ENCODE measurements around the gene EIF1.
"Not testable (repeated sequence)": the region's sequence is repeated elsewhere in the genome, so short reads cannot be mapped to it uniquely, and the experiment has no call there.

Gene EIF1

GRCh38 chr17:41697122-41697962, 8.7 kb downstream of the EIF1 start:
- H3K27ac Mint-ChIP-seq = no peak overlapping the region
- no peak overlapping the region for H3K4me3 Mint-ChIP-seq

GRCh38 chr17:41700843-41701242, 12.2 kb downstream of the EIF1 start:
- not testable (repeated sequence) for H3K27ac Mint-ChIP-seq; H3K9me3 Mint-ChIP-seq; H3K36me3 Mint-ChIP-seq (ENCODE audit: low read depth); H3K4me3 Mint-ChIP-seq; H3K4me1 Mint-ChIP-seq (ENCODE audit: low read depth)
- H3K27me3 Mint-ChIP-seq (ENCODE audit: low read depth) = peaks cover 11% of the 10 kb centered on the region

More at GRCh38 chr17:41697122-41697962, 8.7 kb downstream of the EIF1 start:
- Mint-ChIP-seq H3K4me1 (ENCODE audit: low read depth) (peaks cover 17% of the 10 kb centered on the region), H3K36me3 (ENCODE audit: low read depth) (peaks cover 21% of the 10 kb centered on the region), H3K9me3 (no peaks in the 10 kb centered on the region), H3K27me3 (ENCODE audit: low read depth) (peaks cover 4% of the 10 kb centered on the region)

DNA sequence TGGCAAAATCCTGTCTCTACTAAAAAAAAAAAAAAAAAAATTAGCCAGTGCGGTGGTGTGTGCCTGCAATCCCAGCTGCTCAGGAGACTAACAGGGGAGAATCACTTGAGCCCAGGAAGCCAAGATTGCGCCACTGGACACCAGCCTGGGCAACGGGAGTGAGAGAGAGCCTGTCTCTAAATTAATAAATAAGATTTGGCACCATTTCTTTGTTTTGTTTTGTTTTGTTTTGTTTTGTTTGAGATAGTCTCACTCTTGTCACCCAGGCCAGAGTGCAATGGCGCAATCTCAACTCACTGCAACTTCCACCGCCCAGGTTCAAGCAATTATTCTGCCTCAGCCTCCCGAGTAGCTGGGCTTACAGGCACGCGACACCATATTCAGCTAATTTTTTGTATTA, 14.0 kb downstream of the EIF1 start:
- Mint-ChIP-seq H3K27me3 (ENCODE audit: low read depth) (peaks cover 17% of the 10 kb centered on the region), H3K36me3 (ENCODE audit: low read depth) (no peaks in the 10 kb centered on the region), H3K4me1 (ENCODE audit: low read depth) (no peaks in the 10 kb centered on the region), H3K4me3 (no peak overlapping the region), H3K27ac (no peak overlapping the region), H3K9me3 (no peaks in the 10 kb centered on the region)

DNA sequence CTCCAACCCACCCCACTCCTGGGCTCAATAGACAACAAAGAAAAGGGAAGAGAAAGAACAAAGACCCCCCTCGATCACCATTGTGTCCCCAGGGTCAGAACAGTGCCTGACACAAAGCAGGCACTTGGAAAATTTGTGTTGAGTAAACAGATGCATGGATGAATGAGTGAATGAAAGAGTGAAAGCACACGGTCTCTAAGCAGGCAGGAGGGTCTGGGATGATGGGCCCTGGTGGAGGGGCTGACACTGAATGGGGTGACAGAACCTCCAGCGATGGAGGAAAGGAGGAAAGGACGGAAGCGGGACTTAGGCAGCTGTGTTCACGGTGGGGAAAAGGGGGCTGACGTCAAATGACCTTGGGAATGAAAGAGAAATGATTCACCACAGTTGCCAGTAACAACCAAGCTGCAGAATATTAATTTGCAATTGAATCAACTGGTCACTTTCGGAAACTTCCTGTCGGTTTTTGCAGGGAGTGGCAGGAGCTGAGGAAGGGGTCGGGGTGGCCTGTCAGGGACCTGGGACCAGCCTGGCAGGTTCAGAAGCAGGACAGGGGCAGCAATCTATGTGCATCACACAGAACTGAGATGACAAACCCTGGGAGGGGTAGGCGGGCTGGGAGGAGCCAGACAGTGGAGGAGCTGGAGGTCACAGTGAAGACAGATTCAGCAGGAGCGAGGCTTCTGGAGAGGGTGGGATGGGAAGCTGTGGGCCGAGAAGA, 16.7 kb downstream of the EIF1 start:
- no peak overlapping the region for H3K4me3 Mint-ChIP-seq
- H3K27ac Mint-ChIP-seq = no peak overlapping the region
- H3K9me3 Mint-ChIP-seq = no peaks in the 10 kb centered on the region
- H3K4me1 Mint-ChIP-seq (ENCODE audit: low read depth) = no peaks in the 10 kb centered on the region
- no peaks in the 10 kb centered on the region for H3K36me3 Mint-ChIP-seq (ENCODE audit: low read depth)
- H3K27me3 Mint-ChIP-seq (ENCODE audit: low read depth) = peaks cover 22% of the 10 kb centered on the region

DNA sequence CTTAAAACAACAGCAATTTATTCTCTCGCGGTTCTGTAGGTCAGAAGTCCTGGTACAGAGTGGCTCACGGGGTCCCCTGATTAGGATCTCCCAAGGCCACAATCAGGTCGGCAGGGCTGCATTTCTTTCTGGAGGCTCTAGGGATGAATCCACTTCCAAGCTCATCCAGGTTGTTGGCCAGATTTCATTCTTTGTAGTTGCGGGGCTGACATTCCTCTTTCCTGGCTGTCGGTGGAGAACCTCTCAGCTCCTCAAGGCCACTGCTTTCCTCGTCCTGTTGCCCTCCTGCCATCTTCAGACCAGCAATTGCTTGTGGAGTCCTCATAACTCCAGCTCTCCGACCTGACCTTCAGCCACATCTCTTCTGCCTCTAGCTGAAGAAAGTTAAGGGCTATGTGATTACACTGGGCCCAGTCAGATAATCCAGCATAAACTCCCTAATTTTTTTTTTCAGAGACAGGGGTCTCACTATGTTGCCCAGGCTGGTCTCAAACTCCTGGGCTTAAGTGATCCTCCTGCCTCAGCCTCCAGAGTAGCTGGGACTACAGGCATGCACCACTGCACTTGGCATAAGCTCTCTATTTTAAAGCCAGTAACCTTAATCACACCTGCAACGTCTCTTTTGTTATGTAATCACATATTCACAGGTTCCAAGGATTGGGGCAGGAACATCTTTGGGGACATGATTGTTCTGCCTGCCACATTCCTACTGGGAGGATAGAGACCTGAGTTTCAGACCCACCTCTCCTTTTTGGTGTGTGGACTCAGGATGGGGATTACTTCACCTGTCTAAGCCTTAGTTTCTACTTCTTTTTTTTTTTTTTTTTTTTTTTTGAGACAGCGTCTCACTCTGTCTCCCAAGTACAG, 19.4 kb downstream of the EIF1 start:
- Mint-ChIP-seq H3K9me3 (no peaks in the 10 kb centered on the region), H3K4me1 (ENCODE audit: low read depth) (peaks cover 4% of the 10 kb centered on the region), H3K27ac (no peak overlapping the region), H3K4me3 (no peak overlapping the region), H3K36me3 (ENCODE audit: low read depth) (no peaks in the 10 kb centered on the region), H3K27me3 (ENCODE audit: low read depth) (peaks cover 23% of the 10 kb centered on the region)

- Mint-ChIP-seq H3K4me1 (ENCODE audit: low read depth) (peaks cover 4% of the 10 kb centered on the region), H3K9me3 (no peaks in the 10 kb centered on the region), H3K36me3 (ENCODE audit: low read depth) (no peaks in the 10 kb centered on the region), H3K4me3 (no peak overlapping the region), H3K27me3 (ENCODE audit: low read depth) (peaks cover 17% of the 10 kb centered on the region), H3K27ac (no peak overlapping the region)
Observed at GRCh38 chr17:41710472-41711090, 21.9 kb downstream of the EIF1 start.

DNA sequence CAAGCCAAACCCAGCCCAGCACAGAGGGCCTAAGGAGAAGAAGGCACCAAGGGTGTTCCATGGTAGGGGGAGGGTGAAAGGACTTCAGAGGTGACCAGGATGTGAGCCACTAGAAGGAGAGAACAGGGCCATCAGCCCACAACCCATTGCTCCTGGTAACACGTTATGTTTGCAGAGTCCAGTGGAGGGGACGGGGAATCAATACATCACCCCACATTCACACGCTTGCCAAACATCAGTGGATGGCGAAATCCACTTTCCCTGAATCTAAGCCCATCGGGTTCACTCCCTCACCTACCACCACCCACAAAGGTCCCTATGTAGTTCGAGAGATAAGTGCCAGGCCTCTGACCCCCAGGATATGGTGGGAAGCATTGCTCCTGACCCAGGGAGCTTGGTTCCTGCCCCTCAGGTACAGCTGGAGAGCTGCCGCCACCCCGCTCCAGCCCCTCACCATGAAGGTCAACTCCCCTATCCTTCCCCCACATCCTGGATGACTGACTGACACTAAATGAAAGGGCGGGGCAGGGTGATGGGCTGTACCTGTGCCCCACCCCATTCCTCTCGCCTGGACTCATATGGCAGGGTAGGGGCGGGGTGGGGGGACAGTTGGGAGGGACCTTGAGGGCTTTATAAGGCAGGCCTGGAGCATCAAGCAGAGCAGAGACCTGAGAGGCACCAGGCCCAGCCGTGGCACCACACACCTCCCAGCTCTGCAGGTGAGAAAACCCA, 23.1 kb downstream of the EIF1 start, which contains the start of gene GAST:
Gene GAST, plus strand, starts transcription at position 663 of the 732 bp plus-strand sequence. CDS start 3,106 bp downstream, outside the sequence.
- Mint-ChIP-seq H3K27ac (no peak within 1 kb of the TSS), H3K4me1 (ENCODE audit: low read depth) (peaks cover 4% of the 10 kb centered on the region), H3K9me3 (no peaks in the 10 kb centered on the region), H3K4me3 (no peak within 1 kb of the TSS), H3K36me3 (ENCODE audit: low read depth) (no peaks in the 10 kb centered on the region), H3K27me3 (ENCODE audit: low read depth) (peaks cover 20% of the 10 kb centered on the region)

DNA sequence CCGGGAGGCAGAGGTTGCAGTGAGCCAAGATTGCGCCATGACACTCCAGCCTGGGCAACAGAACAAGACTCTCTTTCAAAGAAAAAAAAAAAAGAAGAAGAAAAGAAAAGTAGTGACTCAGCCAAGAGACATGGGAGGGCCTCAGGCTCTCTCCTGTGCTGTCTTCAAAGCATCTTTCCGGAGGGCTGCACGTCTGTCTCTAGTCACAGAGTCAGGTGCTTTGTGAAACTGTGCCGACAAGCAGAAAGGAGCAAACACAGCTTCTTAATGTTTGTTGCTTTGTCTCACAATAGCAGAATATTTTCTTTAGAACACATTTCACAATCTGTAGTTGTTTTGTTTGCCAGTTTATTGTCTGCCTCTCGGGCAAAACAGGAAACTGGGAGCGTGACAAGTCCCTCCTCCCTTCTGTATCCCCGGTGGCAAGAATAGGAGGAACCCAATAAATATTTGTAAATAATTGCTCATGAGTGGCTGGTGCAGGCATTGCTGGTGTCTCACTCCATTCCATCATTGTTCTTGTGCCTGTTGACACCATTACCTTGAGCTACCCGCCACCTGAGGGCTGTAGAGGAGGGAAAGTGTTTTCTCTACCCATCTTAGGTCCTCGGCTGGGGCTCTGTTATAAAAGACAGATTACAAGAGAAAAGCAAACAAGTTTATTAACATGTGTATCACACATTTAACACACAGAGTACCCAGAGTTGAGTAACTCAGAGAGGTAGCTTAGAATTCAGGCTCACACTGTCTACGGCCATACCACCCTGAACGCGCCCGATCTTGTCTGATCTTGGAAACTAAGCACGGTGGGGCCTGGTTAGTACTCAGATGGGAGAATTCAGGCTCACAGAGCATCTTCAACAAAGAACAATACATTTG, 29.0 kb downstream of the EIF1 start:
- no peak overlapping the region for H3K4me3 Mint-ChIP-seq
- H3K36me3 Mint-ChIP-seq (ENCODE audit: low read depth) = no peaks in the 10 kb centered on the region
- no peak overlapping the region for H3K27ac Mint-ChIP-seq
- H3K9me3 Mint-ChIP-seq = no peaks in the 10 kb centered on the region
- H3K27me3 Mint-ChIP-seq (ENCODE audit: low read depth) = peaks cover 4% of the 10 kb centered on the region
- peaks cover 5% of the 10 kb centered on the region for H3K4me1 Mint-ChIP-seq (ENCODE audit: low read depth)

- no peaks in the 10 kb centered on the region for H3K36me3 Mint-ChIP-seq (ENCODE audit: low read depth)
- no peaks in the 10 kb centered on the region for H3K9me3 Mint-ChIP-seq
- peaks cover 4% of the 10 kb centered on the region for H3K27me3 Mint-ChIP-seq (ENCODE audit: low read depth)
- H3K27ac Mint-ChIP-seq = no peak overlapping the region
- H3K4me3 Mint-ChIP-seq = no peak overlapping the region
- peaks cover 5% of the 10 kb centered on the region for H3K4me1 Mint-ChIP-seq (ENCODE audit: low read depth)
Observed at GRCh38 chr17:41718287-41718645, 29.6 kb downstream of the EIF1 start.

DNA sequence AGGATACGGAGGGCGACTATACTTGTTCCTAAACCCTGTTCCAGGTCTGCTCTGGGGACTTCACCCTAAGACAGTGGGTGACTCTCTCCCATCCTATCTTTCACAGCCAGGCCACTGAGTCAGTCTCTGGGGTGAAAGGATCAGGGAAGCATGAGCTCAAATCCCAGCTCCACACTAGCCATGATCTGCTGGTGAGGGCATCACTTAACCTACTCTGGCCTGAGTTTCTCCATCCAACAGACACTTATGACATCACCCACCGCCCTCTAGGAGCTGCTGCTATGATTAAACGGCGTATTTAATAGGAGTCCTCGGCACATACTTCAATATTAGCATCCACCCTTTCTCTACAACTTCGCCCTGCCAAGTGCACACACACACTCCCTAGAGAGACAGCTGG, 33.5 kb downstream of the EIF1 start:
- Mint-ChIP-seq H3K27me3 (ENCODE audit: low read depth) (peaks cover 6% of the 10 kb centered on the region), H3K27ac (no peak overlapping the region), H3K9me3 (no peaks in the 10 kb centered on the region), H3K4me3 (no peak overlapping the region), H3K4me1 (ENCODE audit: low read depth) (peaks cover 5% of the 10 kb centered on the region), H3K36me3 (ENCODE audit: low read depth) (no peaks in the 10 kb centered on the region)

DNA sequence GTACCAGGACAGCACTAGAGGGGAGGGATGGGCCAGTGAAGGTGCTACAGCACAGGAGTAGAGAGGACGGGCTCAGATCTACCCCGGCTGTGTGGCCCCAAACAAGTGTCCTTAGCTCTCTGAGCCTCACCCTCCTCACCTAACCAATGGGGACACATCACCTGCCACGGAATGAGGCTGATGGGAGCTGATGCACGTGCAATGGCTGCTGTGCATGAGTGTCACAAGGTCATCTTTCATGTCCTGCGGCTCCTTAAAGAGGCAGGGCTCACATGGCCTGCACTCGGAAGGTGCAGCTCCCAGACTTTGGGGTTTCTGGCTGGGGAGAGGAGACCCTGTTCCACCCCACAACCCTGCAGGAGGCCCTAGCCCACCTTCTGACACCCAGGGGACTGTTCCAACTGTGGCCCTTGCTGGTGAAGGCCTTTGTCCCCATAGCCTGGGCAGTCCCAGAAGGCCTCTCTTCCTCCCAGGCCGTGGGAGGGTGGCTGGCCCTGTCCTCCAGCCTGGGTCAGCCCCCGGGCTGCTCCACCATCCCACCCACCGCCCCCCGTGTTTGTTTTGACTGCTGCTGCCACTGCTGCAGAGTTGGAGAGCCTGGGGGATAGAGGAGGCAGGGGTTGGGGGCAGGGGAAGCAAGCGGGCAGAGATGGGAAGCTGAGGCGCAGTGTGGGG, 35.3 kb downstream of the EIF1 start:
- H3K27me3 Mint-ChIP-seq (ENCODE audit: low read depth) = peaks cover 6% of the 10 kb centered on the region
- no peaks in the 10 kb centered on the region for H3K36me3 Mint-ChIP-seq (ENCODE audit: low read depth)

GRCh38 chr17:41724476-41725050, 35.9 kb downstream of the EIF1 start:
- Mint-ChIP-seq H3K27me3 (ENCODE audit: low read depth) (peaks cover 6% of the 10 kb centered on the region), H3K4me3 (no peak overlapping the region)

More for the DNA sequence above, 35.3 kb downstream of the EIF1 start:
- Mint-ChIP-seq H3K9me3 (no peaks in the 10 kb centered on the region), H3K4me3 (no peak overlapping the region), H3K4me1 (ENCODE audit: low read depth) (no peaks in the 10 kb centered on the region), H3K27ac (no peak overlapping the region)

More at GRCh38 chr17:41724476-41725050, 35.9 kb downstream of the EIF1 start:
- Mint-ChIP-seq H3K4me1 (ENCODE audit: low read depth) (no peaks in the 10 kb centered on the region), H3K36me3 (ENCODE audit: low read depth) (no peaks in the 10 kb centered on the region), H3K9me3 (no peaks in the 10 kb centered on the region), H3K27ac (no peak overlapping the region)

All from T-helper 1 cell treated with Interleukin-12 subunit alpha and Interleukin-12 subunit beta and Interleukin-4 antibody, amounts not matched to agents 30 μg/mL and 1 μg/mL, for 36 hours (primary cell).